LNCAP (cell line): Measurements from ENCODE around the gene ZNF541.

ENCODE experiments used
- CTCF ChIP-seq: fragments of 450-650 bp; IDR thresholded peaks from 2 replicates; pipeline ENCODE4 v1.5.1; 2017; ENCODE audit warnings: mild to moderate bottlenecking

Gene ZNF541

DNA sequence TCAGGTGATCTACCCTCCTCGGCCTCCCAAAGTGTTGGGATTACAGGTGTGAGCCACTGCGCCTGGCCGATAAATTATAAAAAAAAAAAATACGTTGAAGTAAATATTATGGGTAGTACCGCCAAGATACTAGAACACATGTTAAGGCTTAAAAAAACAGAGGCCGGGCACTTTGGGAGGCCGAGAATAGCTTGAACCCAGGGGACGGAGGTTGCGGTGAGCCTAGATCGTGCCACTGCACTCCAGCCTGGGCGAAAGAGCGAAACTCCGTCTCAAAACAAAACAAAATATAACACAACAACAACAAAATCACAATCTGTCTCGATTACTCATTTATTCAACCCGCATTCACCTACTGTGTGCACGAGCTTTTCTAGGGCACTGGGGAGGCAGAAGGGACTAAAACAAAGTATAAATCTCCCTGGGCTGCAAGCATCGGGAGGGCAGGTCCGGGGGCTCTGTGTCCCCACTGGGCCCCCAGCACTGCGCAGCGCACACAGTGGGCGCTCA, 34.7 kb upstream of the ZNF541 start:
- TF ChIP-seq CTCF: no peak

- no peak for TF ChIP-seq CTCF
Measured at GRCh38 chr19:47603706-47604565, 31.0 kb upstream of the ZNF541 start.

DNA sequence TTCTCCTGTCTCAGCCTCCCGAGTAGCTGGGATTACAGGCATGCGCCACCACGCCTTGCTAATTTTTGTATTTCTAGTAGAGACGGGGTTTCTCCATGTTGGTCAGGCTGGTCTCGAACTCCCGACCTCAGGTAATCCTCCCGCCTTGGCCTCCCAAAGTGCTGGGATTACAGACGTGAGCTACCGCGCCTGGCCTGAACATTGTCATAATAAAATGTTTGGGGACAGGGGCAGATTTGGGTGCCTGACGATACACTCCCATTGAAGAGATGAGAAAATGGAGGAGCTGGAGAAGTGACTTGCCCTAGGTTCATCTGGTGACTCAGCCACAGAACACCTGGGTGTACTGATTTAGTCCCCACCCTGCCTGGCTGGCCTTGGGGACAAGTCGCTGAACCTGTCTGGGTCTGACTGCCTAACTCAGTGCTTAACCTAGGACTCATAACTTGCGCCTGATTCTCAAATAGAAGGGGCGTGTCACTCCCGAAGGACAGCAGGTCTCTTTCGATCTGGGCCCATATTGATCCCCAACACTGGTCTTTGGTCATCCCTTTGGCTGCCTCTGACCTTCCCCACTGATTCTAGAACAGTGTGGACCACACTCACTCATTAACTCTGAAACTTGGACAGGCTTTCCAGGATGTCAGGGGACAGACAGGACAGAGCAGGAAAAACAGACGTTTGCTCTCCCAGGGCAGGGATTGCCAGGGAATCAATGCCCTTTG, 28.4 kb upstream of the ZNF541 start:
- TF ChIP-seq CTCF: no peak

DNA sequence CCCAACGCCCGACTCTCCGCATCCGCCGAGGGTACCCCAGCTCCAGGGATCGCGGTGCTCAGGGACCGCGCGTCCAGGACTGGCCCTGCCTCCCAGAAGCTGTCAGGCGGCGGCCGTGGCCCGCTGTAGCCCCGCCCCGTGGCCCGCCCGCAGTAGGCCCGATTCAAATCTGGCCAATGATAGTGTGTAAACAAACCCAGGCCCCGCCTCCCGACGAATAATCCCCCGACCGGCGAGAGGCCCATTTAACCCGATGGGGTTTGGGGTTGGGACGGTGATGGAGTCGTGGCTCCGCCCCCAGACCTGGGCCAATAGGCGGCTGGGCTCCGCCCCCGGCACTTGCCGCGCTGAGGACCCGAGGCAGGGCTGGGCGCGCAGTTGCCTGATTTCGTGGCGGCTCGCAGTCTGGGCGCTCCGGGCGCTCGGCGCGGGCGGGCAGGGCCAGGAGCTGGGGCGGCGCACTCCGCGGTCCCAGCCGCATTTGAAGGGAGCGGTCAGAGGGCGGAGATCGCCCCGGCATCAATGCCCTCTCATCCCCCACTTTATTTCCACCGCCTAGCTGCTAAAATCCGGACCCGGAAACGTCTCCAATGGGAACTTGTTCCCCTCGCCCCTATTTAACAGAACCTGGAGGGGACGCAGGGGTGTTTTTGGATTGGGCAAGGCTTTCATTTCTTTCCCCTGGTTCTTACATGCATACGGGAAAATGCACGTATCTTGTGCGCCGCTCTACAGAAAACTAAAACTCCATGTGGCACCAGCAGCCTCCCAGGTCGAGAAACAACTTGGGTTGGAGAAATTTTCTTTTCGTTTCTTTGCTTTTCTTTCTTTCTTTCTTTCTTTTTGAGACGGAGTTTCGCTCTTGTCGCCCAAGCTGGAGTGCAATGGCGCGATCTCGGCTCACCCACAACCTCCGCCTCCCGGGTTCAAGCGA, 27.6 kb upstream of the ZNF541 start:
- TF ChIP-seq CTCF: no peak

DNA sequence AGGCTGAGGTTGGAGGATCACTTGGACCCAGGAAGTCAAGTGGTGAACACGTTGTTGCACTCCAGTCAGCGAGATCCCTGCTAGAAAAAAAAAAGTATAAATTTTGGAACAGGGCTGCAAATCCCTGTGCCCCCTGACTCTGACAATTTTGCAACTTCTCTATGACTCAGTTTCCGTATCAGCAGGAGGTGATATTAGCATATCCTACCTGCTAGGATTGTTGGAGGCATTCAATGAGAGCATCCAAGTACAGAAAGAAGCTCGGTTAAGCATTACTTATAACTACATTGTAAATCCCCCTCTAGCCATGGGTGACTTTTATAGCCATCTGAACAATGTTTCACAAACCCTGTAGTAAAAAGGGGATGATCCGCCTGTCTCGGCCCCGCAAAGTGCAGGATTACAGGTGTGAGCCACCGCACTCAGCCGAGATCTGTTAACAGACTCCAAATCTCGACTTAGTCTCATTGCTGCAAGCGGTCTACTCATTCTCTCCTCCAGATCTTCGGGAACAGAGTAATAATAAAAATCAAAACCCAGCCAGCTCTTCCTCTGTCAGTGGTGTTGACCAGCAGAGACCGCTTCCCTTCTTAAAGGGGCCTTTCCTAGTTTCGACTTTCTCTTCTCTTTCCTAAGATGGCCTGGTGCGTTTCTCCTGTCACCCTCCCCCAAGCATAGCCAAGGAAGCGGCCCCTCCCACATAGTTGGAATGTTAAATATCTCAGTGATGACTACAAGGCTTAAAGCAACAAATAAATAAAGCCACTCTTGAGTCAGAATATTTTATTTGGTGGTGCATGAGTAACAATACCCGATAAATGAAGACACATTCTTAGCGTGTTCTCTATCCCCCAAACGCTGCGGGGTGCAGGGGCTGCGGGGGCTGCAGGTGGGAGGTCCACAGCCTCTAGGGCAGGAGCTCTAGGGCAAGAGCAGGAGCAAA, 25.7 kb upstream of the ZNF541 start:
- TF ChIP-seq CTCF: no peak

GRCh38 chr19:47595944-47596343, 23.0 kb upstream of the ZNF541 start:
- no peak for TF ChIP-seq CTCF
